Thoracic aorta (tissue), 2 donors: Measurements from ENCODE around the gene NFIC. TPM values are rescaled to one million over a fixed set of nuclear protein-coding genes. Genes with fewer than 3 reads are reported as not detected.
A peak's percentile ranks its signal among the peaks of the same experiment; 100 is the strongest.

Experiments
- ATAC-seq: fragments of 150-250 bp; one replicate; pipeline ENCODE4 v1.8.0; 2017; ENCODE audit warnings: low read depth; ENCODE audit not compliant: insufficient number of reproducible peaks, low FRiP score
- DNase-seq: peaks from one replicate; pipeline ENCODE4 v3.0.0-alpha.2; 2020; ENCODE audit warnings: low spot score
- H3K27ac ChIP-seq, 2 donors: fragments of 200-600 bp; sonication (generic); 1 replicate in 1 of 2; 2 replicates in 1 of 2; pipeline ENCODE4 v1.5.1; 2016; ENCODE audit warnings: mild to moderate bottlenecking in 2 of 2, moderate library complexity in 2 of 2
- H3K27me3 ChIP-seq: fragments of 200-600 bp; sonication (generic); replicated peaks from 2 replicates; pipeline ENCODE4 v1.6.0; 2016; ENCODE audit warnings: mild to moderate bottlenecking; ENCODE audit not compliant: insufficient read depth
- H3K36me3 ChIP-seq: fragments of 200-600 bp; sonication (generic); one replicate; pipeline ENCODE4 v1.5.1; 2016
- H3K4me1 ChIP-seq, 2 donors: fragments of 200-600 bp; sonication (generic); 1 replicate in 1 of 2; 2 replicates in 1 of 2; pipeline versions ENCODE4 v1.5.1 to v1.6.0; 2016; ENCODE audit warnings: low read depth in 2 of 2, mild to moderate bottlenecking in 1 of 2; ENCODE audit not compliant: control insufficient read depth in 1 of 2
- H3K4me3 ChIP-seq: fragments of 200-600 bp; sonication (generic); 2 replicates; pipeline ENCODE4 v1.5.1; 2016; ENCODE audit warnings: mild to moderate bottlenecking
- H3K9me3 ChIP-seq: fragments of 200-600 bp; sonication (generic); 2 replicates; pipeline ENCODE4 v1.5.1; 2016
- CTCF ChIP-seq: fragments of 200-600 bp; sonication (generic); IDR thresholded peaks from one replicate; pipeline ENCODE4 v1.5.1; 2019; ENCODE audit warnings: antibody characterized with exemption
- total RNA-seq, 2 donors: library from RNA; depleted of rRNA; stranded (reverse); fragments of >200 nt; gene quantifications; one replicate each; pipeline versions ENCODE4 v1.1.0 to v1.2.3, GENCODE V29; 2016

NFIC gene
- total RNA-seq, 2 donors from 2014 or later, result 178 to 203 TPM

GRCh38 chr19:3494559-3494958 lies 128.2 kb downstream of the NFIC start:
- Histone ChIP-seq H3K36me3 (peaks cover 23% of the 10 kb centered on the region), H3K4me1 (peaks cover 4 to 5% of the 10 kb centered on the region in 2 donors), H3K27ac (no peak overlapping the region), H3K9me3 (no peaks in the 10 kb centered on the region), H3K27me3 (no peaks in the 10 kb centered on the region), H3K4me3 (no peak overlapping the region)
- ATAC-seq (no peak), DNase-seq (no peak)
- TF ChIP-seq CTCF, result no peak

GRCh38 chr19:3496392-3497273 lies 130.2 kb downstream of the NFIC start:
- peaks cover 10 to 14% of the 10 kb centered on the region in 2 donors for H3K4me1 ChIP-seq
- no peaks in the 10 kb centered on the region for H3K27me3 ChIP-seq
- DNase-seq (no peak), ATAC-seq (no peak)
- H3K27ac ChIP-seq, result no peak overlapping the region
- H3K36me3 ChIP-seq, result peaks cover 19% of the 10 kb centered on the region
- no peak for TF ChIP-seq CTCF
- H3K9me3 ChIP-seq, result no peaks in the 10 kb centered on the region
- H3K4me3 ChIP-seq, result no peak overlapping the region

- TF ChIP-seq CTCF, result no peak
- no peaks in the 10 kb centered on the region for H3K27me3 ChIP-seq
- peaks cover 14% of the 10 kb centered on the region for H3K36me3 ChIP-seq
- H3K4me1 ChIP-seq, result peaks cover 10 to 14% of the 10 kb centered on the region in 2 donors
- ATAC-seq, result no peak
- no peak overlapping the region for H3K27ac ChIP-seq
- DNase-seq, result no peak
- H3K9me3 ChIP-seq, result no peaks in the 10 kb centered on the region
- no peak overlapping the region for H3K4me3 ChIP-seq
Measured at GRCh38 chr19:3497757-3498520, 131.6 kb downstream of the NFIC start.

- ATAC-seq, result no peak
- TF ChIP-seq CTCF, result no peak
- no peak for DNase-seq
- Histone ChIP-seq H3K27me3 (no peaks in the 10 kb centered on the region), H3K27ac (peak overlapping the region in 1 of 2 donors; percentile 76), H3K4me3 (peak overlapping the region; percentile 87), H3K36me3 (peaks cover 9% of the 10 kb centered on the region), H3K4me1 (peaks cover 10 to 14% of the 10 kb centered on the region in 2 donors), H3K9me3 (no peaks in the 10 kb centered on the region)
Measured at GRCh38 chr19:3499738-3500428, 133.5 kb downstream of the NFIC start.
